IPS DF 6.9 (cell line): ENCODE measurements around the gene ANO9.

ENCODE experiments used
- DNase-seq: peaks from one replicate; pipeline ENCODE4 v3.0.0-alpha.2; 2013; ENCODE audit warnings: low read depth, low spot score
- H3K27ac ChIP-seq: one replicate; pipeline ENCODE4 v1.5.1; 2013; ENCODE audit warnings: low read length, control low read depth
- H3K27me3 ChIP-seq: 2 replicates; pipeline ENCODE4 v1.6.1; 2013; ENCODE audit warnings: mild to moderate bottlenecking, low read length; ENCODE audit not compliant: control insufficient read depth, insufficient read depth
- H3K36me3 ChIP-seq: 2 replicates; pipeline ENCODE4 v1.6.1; 2013; ENCODE audit warnings: low read length; ENCODE audit not compliant: control insufficient read depth, insufficient read depth
- H3K4me1 ChIP-seq: 2 replicates; pipeline ENCODE4 v1.6.1; 2013; ENCODE audit warnings: low read length; ENCODE audit not compliant: control insufficient read depth, insufficient read depth
- H3K4me3 ChIP-seq: 2 replicates; pipeline ENCODE4 v1.5.1; 2013; ENCODE audit warnings: mild to moderate bottlenecking, low read length
- H3K9me3 ChIP-seq: 2 replicates; pipeline ENCODE4 v1.6.1; 2013; ENCODE audit warnings: low read length, inconsistent platforms; ENCODE audit not compliant: control insufficient read depth, insufficient read depth
- WGBS: extraction: QIAGEN DNeasy Blood & Tissue Kit; methylation state at CpG from one replicate; pipeline ENCODE4 v1.1.7; 2013; ENCODE audit warnings: mixed read lengths, missing lambda C conversion rate; ENCODE audit not compliant: insufficient read length, insufficient coverage; 5-methylcytosine and 5-hydroxymethylcytosine counted together

Gene ANO9

DNA sequence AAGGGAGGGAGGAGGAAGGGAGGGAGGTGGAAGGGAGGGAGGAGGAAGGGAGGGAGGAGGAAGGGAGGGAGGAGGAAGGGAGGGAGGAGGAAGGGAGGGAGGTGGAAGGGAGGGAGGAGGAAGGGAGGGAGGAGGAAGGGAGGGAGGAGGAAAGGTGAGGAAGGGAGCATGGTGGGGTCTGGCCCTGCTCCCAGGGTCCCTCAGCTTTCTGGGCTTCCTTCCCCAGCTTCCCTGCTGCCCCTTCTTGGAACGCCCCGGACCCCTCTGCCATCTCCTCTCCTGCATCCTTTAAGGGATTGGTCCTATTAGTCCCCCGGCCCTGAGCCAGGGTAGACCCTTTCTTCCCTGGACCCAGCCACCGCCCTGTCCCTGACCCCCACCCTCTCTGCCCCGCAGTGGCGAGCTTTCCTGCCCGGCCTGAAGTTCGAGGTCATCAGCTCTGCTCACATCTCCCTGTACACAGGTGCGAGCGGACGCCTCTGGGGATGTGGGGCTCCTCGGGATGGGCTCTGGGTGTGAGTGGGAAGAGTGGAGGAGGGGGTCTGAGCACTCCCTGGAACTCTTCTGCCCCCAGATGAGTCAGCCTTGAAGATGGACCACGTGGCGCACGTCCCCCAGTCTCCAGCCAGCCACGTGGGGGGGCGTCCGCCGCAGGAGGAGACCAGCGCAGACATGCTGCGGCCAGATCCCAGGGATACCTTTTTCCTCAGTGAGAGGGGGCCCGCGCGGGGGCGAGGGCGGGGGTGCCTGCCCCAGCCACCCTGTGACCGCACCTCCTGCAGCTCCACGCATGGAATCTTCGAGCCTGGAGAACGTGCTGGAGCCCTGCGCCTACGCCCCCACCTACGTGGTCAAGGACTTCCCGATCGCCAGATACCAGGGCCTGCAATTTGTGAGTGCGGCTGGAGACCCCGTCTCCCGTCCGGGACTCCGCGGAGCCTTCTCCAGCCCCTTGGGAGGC lies 66.5 kb downstream of the ANO9 start:
- no peak for DNase-seq
- no CpG with 5 or more reads among the region's 41 CpGs for WGBS
- H3K36me3 ChIP-seq = peaks cover 36% of the 10 kb centered on the region

DNA sequence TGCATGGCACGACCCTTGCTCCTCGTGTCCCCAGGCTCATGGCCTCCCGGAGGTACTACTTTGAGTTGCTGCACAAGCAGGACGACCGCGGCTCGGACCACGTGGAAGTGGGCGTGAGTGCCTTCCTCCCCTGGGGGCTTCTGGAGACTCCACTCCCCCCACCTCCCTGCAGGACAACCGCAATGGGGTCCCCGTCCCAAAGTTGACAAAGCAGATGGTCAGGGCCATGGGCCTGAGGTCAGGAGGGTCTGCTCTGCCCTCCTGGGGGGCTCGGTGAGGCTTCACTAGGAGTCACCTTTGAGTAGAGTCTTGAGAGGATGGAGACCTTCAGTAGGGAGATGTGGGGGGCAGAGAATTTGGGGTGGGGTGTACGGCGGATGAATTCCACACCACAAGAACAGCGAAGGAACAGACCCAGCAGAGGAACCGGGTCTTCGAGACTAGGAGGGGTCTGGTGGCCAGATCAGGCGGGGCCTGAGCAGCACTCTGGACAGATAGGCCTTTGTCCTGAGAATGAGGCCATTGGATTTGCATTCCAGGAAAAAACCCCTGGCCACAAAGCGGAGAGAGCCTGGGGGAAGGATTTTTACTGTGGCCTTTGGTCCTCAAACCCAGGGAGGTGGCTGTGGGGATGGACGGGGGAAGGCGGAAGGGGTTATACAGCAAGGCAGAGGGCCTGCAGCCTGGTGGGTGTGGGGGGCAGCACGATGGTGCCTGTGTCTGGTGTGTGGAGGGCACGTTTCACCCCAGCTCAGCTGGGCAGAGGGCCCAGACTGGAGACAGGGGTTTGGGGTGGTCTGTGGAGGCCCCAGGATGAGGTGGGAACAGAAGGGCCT lies 67.9 kb downstream of the ANO9 start:
- H3K4me3 ChIP-seq = no peak overlapping the region
- no peak for DNase-seq
- no peak overlapping the region for H3K27ac ChIP-seq
- WGBS = no CpG with 5 or more reads among the region's 23 CpGs
- no peaks in the 10 kb centered on the region for H3K27me3 ChIP-seq
- H3K9me3 ChIP-seq = no peaks in the 10 kb centered on the region
- no peaks in the 10 kb centered on the region for H3K4me1 ChIP-seq
- H3K36me3 ChIP-seq = peaks cover 22% of the 10 kb centered on the region

More for the DNA sequence above, 66.5 kb downstream of the ANO9 start:
- no peak overlapping the region for H3K27ac ChIP-seq
- no peaks in the 10 kb centered on the region for H3K4me1 ChIP-seq
- no peaks in the 10 kb centered on the region for H3K27me3 ChIP-seq
- H3K4me3 ChIP-seq = no peak overlapping the region
- no peaks in the 10 kb centered on the region for H3K9me3 ChIP-seq

DNA sequence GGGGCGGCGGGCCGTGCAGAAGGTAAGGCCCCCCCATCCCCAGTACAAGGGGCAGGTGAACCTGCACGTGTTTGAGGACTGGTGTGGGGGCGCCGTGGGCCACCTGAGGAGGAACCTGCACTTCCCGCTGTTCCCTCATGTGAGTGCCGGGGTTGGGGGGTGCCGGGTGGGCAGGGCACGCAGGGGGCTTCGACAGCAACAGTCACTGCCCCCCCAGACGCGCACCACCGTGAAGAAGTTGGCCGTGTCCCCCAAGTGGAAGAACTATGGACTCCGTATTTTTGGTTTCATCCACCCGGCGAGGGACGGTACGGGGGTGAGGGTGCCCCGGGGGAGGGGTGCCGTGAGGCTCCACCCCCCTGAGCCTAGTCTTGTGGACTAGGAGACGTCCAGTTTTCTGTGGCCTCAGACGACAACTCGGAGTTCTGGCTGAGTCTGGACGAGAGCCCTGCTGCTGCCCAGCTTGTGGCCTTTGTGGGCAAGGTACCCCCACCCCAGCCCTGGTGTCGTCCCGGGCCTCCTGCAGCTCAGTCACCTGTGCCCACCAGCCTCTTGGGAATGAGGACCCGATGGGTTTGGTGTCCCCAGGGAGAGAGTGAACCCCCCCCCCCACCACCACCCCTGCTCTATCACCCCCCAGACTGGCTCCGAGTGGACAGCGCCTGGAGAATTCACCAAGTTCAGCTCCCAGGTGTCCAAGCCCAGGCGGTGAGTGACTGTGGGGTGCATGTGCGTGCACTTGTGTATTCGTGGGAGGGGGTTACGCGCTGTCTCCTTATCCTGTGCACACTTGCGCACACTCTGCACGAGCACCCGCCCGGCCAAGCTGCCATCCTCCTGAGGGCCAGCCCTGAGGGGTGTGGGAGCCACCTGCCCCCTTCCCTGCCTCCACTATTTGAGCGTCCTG lies 68.7 kb downstream of the ANO9 start:
- whole genome bisulfite sequencing = no CpG with 5 or more reads among the region's 41 CpGs
- Histone ChIP-seq H3K4me1 (peaks cover 6% of the 10 kb centered on the region), H3K36me3 (peaks cover 20% of the 10 kb centered on the region), H3K9me3 (no peaks in the 10 kb centered on the region), H3K27ac (no peak overlapping the region), H3K4me3 (no peak overlapping the region), H3K27me3 (no peaks in the 10 kb centered on the region)
- DNase-seq = no peak

DNA sequence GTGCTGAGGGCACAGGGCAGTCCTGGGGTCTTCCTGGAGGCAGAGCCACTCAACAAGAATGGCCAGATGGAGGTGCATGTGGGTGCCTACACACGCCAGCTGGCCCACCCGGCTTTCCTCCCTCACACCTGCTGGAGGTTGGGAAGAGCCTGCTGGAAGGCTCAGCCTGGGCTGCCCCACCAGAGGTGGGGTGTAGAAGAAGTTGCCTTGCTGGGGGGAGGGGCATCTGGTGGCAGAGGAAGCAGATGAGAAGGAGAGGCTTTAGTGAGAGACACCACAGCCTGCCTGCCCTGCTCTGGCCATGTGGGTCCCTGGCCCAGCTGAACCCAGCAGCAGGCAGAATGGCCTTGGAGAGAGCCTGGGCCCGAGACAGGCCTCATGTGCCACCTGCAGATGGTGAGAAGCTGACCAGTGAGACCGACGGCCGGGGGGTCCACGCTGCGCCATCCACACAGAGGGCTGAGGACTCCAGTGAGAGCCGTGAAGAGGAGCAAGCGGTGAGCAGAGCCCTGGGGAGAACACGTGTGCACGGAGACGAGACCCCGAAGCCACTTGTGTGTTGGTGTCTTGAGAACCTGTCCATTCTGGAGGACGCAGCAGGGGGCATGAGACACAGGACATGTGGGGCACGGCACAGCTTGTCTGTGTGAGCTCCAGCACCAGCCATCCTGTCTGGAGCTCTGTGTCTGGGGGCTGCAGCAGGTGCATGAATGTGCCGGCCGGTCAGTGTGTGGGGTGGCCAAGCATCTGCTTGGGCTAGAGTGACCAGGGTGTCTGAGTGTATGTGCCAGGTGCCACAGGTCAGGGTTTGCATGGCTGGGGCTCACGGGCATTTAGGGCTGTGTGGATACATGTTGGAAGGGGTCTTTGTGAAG lies 69.9 kb downstream of the ANO9 start:
- Histone ChIP-seq H3K36me3 (peaks cover 18% of the 10 kb centered on the region), H3K27ac (no peak overlapping the region), H3K4me1 (peaks cover 8% of the 10 kb centered on the region), H3K4me3 (no peak overlapping the region), H3K9me3 (no peaks in the 10 kb centered on the region), H3K27me3 (no peaks in the 10 kb centered on the region)
- WGBS = no CpG with 5 or more reads among the region's 19 CpGs
- DNase-seq = no peak

DNA sequence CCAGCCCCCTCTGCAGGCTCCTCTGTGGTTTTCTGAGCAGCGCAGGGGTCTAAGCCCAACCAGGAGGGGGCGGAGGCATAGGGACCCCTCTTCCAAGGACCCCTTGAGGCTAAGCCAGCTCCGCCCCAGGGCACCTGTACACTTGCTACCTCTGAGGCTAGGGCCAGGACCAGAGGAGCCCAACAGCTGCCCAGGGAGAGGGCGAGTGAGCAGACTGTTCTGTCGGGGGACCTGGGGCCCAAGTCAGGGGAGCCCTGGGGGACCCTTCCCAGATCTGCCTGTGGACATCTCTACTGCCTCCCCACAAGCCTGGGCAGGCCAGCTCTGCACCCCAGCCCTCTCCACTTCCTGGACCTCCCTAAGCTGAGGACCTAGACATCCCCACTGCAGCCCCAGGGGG lies 70.8 kb downstream of the ANO9 start:
- no peak overlapping the region for H3K4me3 ChIP-seq
- no peak for DNase-seq
- peaks cover 18% of the 10 kb centered on the region for H3K36me3 ChIP-seq
- H3K27ac ChIP-seq = no peak overlapping the region
- H3K4me1 ChIP-seq = peaks cover 8% of the 10 kb centered on the region
- no peaks in the 10 kb centered on the region for H3K9me3 ChIP-seq
- H3K27me3 ChIP-seq = no peaks in the 10 kb centered on the region
- no CpG with 5 or more reads among the region's 5 CpGs for WGBS

GRCh38 chr11:370070-370941 lies 71.5 kb downstream of the ANO9 start:
- Histone ChIP-seq H3K4me3 (peak overlapping the region; percentile 47; the same call in 1 of the 2 replicates), H3K36me3 (peaks cover 14% of the 10 kb centered on the region), H3K9me3 (no peaks in the 10 kb centered on the region), H3K4me1 (peaks cover 8% of the 10 kb centered on the region), H3K27ac (no peak overlapping the region), H3K27me3 (no peaks in the 10 kb centered on the region)
- no peak for DNase-seq
- no CpG with 5 or more reads among the region's 42 CpGs for WGBS

- Histone ChIP-seq H3K4me1 (peaks cover 8% of the 10 kb centered on the region), H3K36me3 (peaks cover 14% of the 10 kb centered on the region), H3K27ac (no peak within 1 kb of the TSS), H3K4me3 (peak within 1 kb of the TSS; percentile 47; the same call in 1 of the 2 replicates), H3K9me3 (no peaks in the 10 kb centered on the region), H3K27me3 (no peaks in the 10 kb centered on the region)
- no CpG with 5 or more reads among the region's 118 CpGs for WGBS
- no peak for DNase-seq
Observed at GRCh38 chr11:369336-370018, 72.3 kb downstream of the ANO9 start, which contains the start of gene B4GALNT4. Gene B4GALNT4 (plus strand): TSS chr11:369499. CDS start chr11:369804, 305 bp downstream.

DNA sequence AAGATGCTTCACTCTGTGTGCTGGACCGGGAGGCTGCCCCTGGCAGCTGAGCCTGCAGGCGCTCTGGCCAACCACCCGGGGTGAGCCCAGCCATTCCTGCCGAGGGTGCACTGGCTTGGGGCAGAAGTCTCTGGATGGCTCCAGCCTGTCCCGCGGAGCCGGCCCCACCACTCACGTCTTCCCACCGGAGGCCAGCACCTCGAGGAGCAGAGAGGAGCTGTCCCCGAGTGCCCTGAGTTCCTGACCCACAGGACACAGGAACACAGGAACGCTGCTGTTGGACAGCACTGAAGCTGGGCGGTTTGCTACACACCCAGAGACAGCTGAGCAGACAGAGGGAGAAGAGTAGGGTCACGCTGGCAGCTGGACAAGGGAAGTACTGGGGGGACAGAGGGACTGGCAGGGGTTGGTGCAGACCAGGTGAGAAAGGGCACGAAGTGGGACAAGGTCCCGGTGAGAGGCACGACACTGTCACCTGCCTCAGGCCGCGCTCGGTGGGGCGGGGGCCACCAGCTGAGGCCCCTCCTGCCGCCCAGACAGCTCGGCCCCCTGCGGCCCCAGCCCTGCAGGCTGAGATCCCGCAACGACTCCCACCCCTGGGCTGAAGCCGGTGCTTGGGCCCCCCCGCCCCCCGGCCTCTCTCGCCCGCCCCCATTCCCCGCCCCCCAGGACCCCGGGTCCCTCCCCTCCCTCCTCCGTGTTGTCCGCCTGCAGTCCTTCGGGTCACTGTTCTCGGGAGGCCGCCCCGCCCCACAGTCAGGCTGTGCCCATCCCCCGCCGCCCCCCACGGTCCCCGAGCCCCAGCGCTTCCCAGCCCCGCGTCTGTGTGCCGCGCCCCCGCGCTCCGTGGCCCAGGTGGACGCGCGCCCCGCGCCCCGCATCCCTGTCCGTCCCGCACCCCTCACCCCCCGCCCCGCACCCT lies 73.1 kb downstream of the ANO9 start:
- WGBS = no CpG with 5 or more reads among the region's 61 CpGs
- no peak for DNase-seq
- Histone ChIP-seq H3K27me3 (no peaks in the 10 kb centered on the region), H3K27ac (no peak overlapping the region), H3K4me1 (peaks cover 11% of the 10 kb centered on the region), H3K9me3 (no peaks in the 10 kb centered on the region), H3K36me3 (peaks cover 11% of the 10 kb centered on the region), H3K4me3 (peak overlapping the region; percentile 44; the same call in 1 of the 2 replicates)
